Heart right ventricle (tissue), 16 donors: ENCODE data around the gene CRYBB3. TPM values are rescaled to one million over a fixed set of nuclear protein-coding genes. Genes with fewer than 3 reads are reported as not detected.

Source experiments
- ATAC-seq, 8 donors: fragments of 200-7000 bp; cut with Tn5 transposase; one replicate each; pipeline ENCODE4 v1.9.1; 2020; ENCODE audit warnings: mild to moderate bottlenecking in 8 of 8, moderate library complexity in 8 of 8, moderate number of reproducible peaks in 1 of 8
- DNase-seq, 2 donors: peaks; one replicate each; pipeline ENCODE4 v3.0.0-alpha.2; 2020
- H3K27ac ChIP-seq, 10 donors: fragments of 200-600 bp; sonication (generic) in 2 of 10; one replicate each; pipeline versions ENCODE4 v1.5.0 to v1.8.0; 2020 to 2022; ENCODE audit warnings: mild to moderate bottlenecking in 3 of 10
- H3K27me3 ChIP-seq, 7 donors: fragments of 200-600 bp; one replicate each; pipeline ENCODE4 v1.8.0; 2021 to 2022; ENCODE audit warnings: mild to moderate bottlenecking in 2 of 7
- H3K36me3 ChIP-seq, 9 donors: fragments of 200-600 bp; sonication (generic) in 1 of 9; one replicate each; pipeline versions ENCODE4 v1.5.0 to v1.8.0; 2020 to 2022; ENCODE audit warnings: mild to moderate bottlenecking in 2 of 9
- H3K4me1 ChIP-seq, 9 donors: fragments of 200-600 bp; sonication (generic) in 1 of 9; one replicate each; pipeline versions ENCODE4 v1.5.0 to v1.8.0; 2020 to 2022; ENCODE audit warnings: mild to moderate bottlenecking in 4 of 9
- H3K4me3 ChIP-seq, 10 donors: fragments of 200-600 bp; sonication (generic) in 2 of 10; one replicate each; pipeline versions ENCODE4 v1.5.0 to v1.8.0; 2020 to 2022; ENCODE audit warnings: mild to moderate bottlenecking in 7 of 10, moderate library complexity in 2 of 10
- H3K9me3 ChIP-seq, 11 donors: fragments of 200-600 bp in 10 of 11; sonication (generic) in 2 of 11; one replicate each; pipeline versions ENCODE4 v1.5.0 to v1.8.0; 2013 to 2022; ENCODE audit warnings: mild to moderate bottlenecking in 2 of 11, control low read depth in 1 of 11, moderate library complexity in 1 of 11
- WGBS, 2 donors: extraction: QIAGEN DNeasy Blood & Tissue Kit; methylation state at CpG; one replicate each; pipeline ENCODE4 v1.1.7; 2013; ENCODE audit warnings: inconsistent platforms in 1 of 2; 5-methylcytosine and 5-hydroxymethylcytosine counted together
- intact Hi-C, 10 donors: fragments of 100-400 bp; cut with DNase I; formaldehyde crosslinking; loops; one replicate each; pipeline versions ENCODE4 v1.11.1 to v1.14.2; 2022
- polyA plus RNA-seq, 2 donors: library from polyadenylated mRNA; stranded (reverse); fragments of 200-250 nt; gene quantifications; one replicate each; pipeline ENCODE4 v1.2.3, GENCODE V29; 2013
- total RNA-seq, 10 donors: library from RNA; stranded (reverse); fragmentation: NEBNext Ultra II Directional in 3 of 10; extraction: Animal tissue kit (Norgen Biotek cat#: 25700) in 3 of 10; gene quantifications; one replicate each; pipeline versions ENCODE4 v1.2.1 to v1.2.4, GENCODE V29; 2021 to 2023
- TF ChIP-seq, protein P1 (sequence below), 9 donors: fragments of 200-600 bp; sonication (generic) in 2 of 9; IDR thresholded peaks; one replicate each; pipeline versions ENCODE4 v1.5.0 to v1.8.0; 2021 to 2022; ENCODE audit warnings: antibody characterized with exemption in 9 of 9, mild to moderate bottlenecking in 5 of 9, moderate library complexity in 1 of 9
- donor health status: Arrhythmogenic right ventricular cardiomyopathy.
- donor health status: ischemic (EF 13 %, LVEDD 7.1; RV severe dilation, severe dysfunction).
- donor health status: healthy with polysubstance abuse.
- donor health status: DM: no; HTN: yes; CAD: no.
- donor health status: DM: no; HTN: no; CAD: no.
- donor health status: ischemic (EF 25% LVEDD 6.9; RV normal size, moderate dysfunction).
- donor health status: ischemic (EF 25% LVEDD 5.7; RV mildly dilated, moderate dysfunction).
- donor health status: healthy.
- donor health status: DM: yes; HTN: yes; CAD: no.
- donor health status: Ischemic cardiomyopathy.
- donor health status: ischemic (EF 35%, LVEDD 5.7; RV mildly dilated, moderate dysfunction).
- donor health status: nonischemic (EF 11% LVEDD 7.7; RV severe dilation, severe dysfunction).
- donor health status: DM: yes; HTN: yes; CAD: no.
- donor health status: PGD.
- donor health status: ischemic (EF 29% LVEDD 5.4; RV normal size, mild dysfunction).
- donor health status: nonischemic (EF 23%, LVEDD 6.1; RV moderate dilation, normal function).

CRYBB3 gene
- total and polyA plus RNA-seq, 12 donors, result 0.06 to 0.44 (median 0.38) TPM; not detected in 8

DNA sequence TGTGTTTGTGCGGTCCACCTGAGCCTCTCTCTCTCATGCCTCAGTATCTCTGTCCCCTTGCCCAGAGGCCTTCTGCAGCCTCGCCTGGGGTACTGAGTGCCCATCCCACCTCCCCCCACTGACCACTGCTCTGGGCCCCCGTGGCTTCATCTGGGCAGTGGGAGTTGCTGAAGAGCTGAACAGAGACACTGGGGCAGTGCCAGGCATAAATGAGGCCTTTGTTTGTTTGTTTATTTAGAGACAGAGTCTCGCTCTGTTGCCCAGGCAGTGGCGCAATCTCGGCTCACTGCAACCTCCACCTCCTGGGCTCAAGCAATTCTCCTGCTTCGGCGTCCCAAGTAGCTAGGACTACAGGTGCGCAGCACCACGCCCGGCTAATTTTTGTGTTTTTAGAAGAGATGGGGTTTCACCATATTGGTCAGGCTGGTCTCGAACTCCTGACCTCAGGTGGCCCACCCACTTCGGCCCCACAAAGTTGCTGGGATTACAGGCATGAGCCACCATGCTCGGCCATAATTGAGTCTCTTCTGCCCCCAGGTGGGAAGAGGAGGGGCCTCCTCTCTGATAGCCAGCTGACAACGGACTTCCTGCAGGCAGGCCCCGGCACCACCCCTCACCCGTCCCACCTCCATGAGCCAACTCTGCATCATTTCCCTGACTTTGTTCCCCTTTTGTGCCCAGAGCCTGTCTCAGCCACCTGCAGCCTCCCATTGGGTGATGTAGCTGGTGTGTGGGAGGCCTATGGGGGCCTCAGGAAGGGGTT is 9.3 kb downstream of the CRYBB3 start:
- Histone ChIP-seq H3K27me3 (peaks cover 0 to 3% (median 0%) of the 10 kb centered on the region in 7 donors), H3K9me3 (peaks cover 0 to 7% (median 0%) of the 10 kb centered on the region in 11 donors), H3K27ac (no peak overlapping the region), H3K4me1 (peaks cover 0 to 6% (median 0%) of the 10 kb centered on the region in 9 donors), H3K4me3 (no peak overlapping the region), H3K36me3 (peaks cover 0 to 3% (median 0%) of the 10 kb centered on the region in 9 donors)
- TF ChIP-seq, protein P1, sequence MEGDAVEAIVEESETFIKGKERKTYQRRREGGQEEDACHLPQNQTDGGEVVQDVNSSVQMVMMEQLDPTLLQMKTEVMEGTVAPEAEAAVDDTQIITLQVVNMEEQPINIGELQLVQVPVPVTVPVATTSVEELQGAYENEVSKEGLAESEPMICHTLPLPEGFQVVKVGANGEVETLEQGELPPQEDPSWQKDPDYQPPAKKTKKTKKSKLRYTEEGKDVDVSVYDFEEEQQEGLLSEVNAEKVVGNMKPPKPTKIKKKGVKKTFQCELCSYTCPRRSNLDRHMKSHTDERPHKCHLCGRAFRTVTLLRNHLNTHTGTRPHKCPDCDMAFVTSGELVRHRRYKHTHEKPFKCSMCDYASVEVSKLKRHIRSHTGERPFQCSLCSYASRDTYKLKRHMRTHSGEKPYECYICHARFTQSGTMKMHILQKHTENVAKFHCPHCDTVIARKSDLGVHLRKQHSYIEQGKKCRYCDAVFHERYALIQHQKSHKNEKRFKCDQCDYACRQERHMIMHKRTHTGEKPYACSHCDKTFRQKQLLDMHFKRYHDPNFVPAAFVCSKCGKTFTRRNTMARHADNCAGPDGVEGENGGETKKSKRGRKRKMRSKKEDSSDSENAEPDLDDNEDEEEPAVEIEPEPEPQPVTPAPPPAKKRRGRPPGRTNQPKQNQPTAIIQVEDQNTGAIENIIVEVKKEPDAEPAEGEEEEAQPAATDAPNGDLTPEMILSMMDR (IDR thresholded peaks at IDR 0.05), result no peak
- ATAC-seq, result no peak
- 72 to 80% methylated on average over 17 of the region's 17 CpGs for WGBS, 2 donors
- DNase-seq, result no peak
- intact Hi-C loops, result loop anchor here in 1 of 10 donors (10.0 kb wide), 1 partner anchor 126 kb away; no protein-coding TSS in a partner anchor

DNA sequence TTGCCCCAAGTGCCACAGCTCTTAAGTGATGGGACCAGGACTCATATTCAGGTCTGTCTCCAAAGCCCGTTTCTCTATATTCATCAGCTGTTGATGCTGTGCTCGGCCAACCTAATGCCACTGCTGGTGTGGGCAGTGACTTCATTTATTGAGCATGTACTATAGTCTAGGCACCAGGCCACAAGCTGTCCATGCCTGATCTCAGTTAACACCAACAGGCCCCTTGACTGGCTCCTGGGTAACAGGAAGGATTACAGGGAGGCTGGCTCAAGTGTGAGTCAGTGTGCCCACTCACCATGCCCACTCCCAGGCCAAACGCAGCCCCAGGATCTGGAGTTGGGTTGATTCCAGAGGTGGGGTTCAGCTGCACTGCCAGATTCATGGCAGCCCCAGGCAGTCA is 11.1 kb downstream of the CRYBB3 start:
- peaks cover 0 to 3% (median 0%) of the 10 kb centered on the region in 9 donors for H3K4me1 ChIP-seq
- TF ChIP-seq, protein P1 (IDR thresholded peaks at IDR 0.05), result no peak
- WGBS, 2 donors, result 78 to 89% methylated on average over 3 of the region's 3 CpGs
- DNase-seq (no peak), ATAC-seq (no peak)
- intact Hi-C loops, result no loop called here
- H3K27ac ChIP-seq, result no peak overlapping the region
- H3K27me3 ChIP-seq, result peaks cover 0 to 4% (median 0%) of the 10 kb centered on the region in 7 donors
- H3K36me3 ChIP-seq, result no peaks in the 10 kb centered on the region
- H3K4me3 ChIP-seq, result no peak overlapping the region
- H3K9me3 ChIP-seq, result peaks cover 0 to 7% (median 0%) of the 10 kb centered on the region in 11 donors

DNA sequence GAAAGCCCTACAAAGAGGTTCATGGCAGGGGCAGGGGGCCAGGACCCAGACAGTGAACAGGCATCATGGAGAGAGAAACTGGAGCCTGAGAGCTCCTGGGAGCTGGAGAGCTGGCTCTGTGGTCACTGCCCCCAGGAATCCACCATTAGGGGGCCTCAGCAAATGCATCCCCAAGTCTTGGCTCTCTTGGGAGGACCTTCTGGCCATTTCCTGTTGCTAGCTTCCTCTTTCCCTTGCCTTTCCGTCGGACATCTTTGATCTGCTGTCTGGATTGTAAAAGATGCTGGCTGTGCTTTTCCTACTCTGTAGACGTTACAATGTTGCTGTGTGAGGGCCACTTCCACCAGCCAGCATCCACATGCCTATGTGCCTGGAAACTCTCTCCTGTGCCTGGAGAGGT is 12.7 kb downstream of the CRYBB3 start:
- ATAC-seq (no peak), DNase-seq (no peak)
- Histone ChIP-seq H3K27ac (no peak overlapping the region), H3K4me3 (no peak overlapping the region), H3K27me3 (peaks cover 0 to 4% (median 0%) of the 10 kb centered on the region in 7 donors), H3K9me3 (peaks cover 0 to 7% (median 0%) of the 10 kb centered on the region in 11 donors), H3K4me1 (peaks cover 0 to 3% (median 0%) of the 10 kb centered on the region in 9 donors), H3K36me3 (no peaks in the 10 kb centered on the region)
- TF ChIP-seq, protein P1 (IDR thresholded peaks at IDR 0.05), result peak in 1 of 9 donors; percentile 10
- WGBS, 2 donors, result 31 to 41% methylated on average over 3 of the region's 3 CpGs
- intact Hi-C loops, result no loop called here

DNA sequence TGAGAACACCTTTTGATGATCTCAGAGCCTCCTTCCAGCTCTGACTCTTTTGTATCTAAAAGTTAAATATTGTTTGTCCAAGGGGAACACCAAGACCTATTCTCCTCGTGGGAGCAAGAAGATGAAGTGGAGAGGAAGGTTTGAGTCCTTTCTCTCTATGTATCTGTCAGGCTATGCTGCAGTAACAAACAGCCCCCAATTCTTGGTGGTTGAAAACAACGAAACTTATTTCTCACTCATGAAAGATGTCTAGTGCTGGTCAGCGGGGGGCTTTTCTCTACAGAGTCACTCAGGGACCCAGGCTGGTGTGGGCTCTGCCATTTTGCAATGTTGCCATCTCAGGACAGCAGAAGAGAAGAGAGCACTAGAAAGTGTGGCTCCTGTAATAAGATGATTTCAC is 13.6 kb downstream of the CRYBB3 start:
- peaks cover 0 to 4% (median 0%) of the 10 kb centered on the region in 7 donors for H3K27me3 ChIP-seq
- no peaks in the 10 kb centered on the region for H3K36me3 ChIP-seq
- H3K4me1 ChIP-seq, result peaks cover 0 to 3% (median 0%) of the 10 kb centered on the region in 9 donors
- 78 to 80% methylated on average over 3 of the region's 3 CpGs for WGBS, 2 donors
- no peak for ATAC-seq
- H3K9me3 ChIP-seq, result peaks cover 0 to 7% (median 0%) of the 10 kb centered on the region in 11 donors
- intact Hi-C loops, result no loop called here
- TF ChIP-seq, protein P1 (IDR thresholded peaks at IDR 0.05), result no peak
- H3K4me3 ChIP-seq, result no peak overlapping the region
- DNase-seq, result no peak
- no peak overlapping the region for H3K27ac ChIP-seq
